Hindlimb muscle (tissue), 1 donor: Measurements from ENCODE around the gene RGL2. TPM values are rescaled to one million over a fixed set of nuclear protein-coding genes. Genes with fewer than 3 reads are reported as not detected.
"Not testable (repeated sequence)": the region's sequence is repeated elsewhere in the genome, so short reads cannot be mapped to it uniquely, and the experiment has no call there.

Experiments
- DNase-seq: peaks from one replicate; pipeline ENCODE4 v3.0.0-alpha.2; 2013
- polyA plus RNA-seq: library from polyadenylated mRNA; unstranded; fragments of 120-200 nt; gene quantifications from one replicate; pipeline ENCODE4 v1.2.1, GENCODE V29; 2013; ENCODE audit not compliant: insufficient read length

RGL2 gene
- polyA plus RNA-seq, 1 donor: 63.4 TPM

DNA sequence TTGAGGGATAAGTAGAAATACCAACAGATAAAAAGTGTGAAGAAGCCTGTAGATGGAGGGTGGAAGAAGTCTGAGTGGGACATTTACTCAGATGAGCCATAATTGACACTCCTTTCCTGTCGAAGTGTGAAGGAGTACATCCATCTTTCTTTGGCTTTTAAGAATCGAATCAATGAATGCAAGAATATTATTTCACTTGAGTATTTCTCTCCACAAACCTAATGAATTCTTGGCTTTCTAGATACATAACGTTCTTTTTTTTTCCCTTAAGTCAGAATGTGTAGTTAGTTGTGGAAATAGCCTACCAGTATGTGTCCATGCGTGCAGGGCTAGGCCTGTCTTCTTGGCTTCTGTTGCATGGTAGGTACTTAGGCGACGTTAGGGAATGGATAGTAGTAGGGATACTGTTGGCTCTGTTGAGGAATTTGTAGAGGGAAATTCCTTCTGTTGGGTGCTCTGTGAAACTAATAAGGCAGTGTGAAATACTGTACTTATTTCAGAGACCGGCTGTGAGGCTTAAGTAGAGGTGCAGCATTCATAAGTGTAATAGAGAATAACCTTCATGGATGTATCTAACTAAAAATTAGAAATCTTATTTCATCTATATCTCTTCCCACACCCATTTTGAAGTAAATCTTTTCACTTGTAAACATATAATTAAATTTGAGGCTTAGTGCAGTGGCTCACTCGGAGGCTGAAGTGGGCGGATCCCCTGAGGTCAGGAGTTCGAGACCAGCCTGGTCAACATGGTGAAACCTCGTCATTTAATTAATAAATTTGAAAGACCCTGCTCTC, 25.4 kb downstream of the RGL2 start:
- no peak for DNase-seq

GRCh38 chr6:33272275-33273128, 26.2 kb downstream of the RGL2 start:
- DNase-seq: no peak

DNA sequence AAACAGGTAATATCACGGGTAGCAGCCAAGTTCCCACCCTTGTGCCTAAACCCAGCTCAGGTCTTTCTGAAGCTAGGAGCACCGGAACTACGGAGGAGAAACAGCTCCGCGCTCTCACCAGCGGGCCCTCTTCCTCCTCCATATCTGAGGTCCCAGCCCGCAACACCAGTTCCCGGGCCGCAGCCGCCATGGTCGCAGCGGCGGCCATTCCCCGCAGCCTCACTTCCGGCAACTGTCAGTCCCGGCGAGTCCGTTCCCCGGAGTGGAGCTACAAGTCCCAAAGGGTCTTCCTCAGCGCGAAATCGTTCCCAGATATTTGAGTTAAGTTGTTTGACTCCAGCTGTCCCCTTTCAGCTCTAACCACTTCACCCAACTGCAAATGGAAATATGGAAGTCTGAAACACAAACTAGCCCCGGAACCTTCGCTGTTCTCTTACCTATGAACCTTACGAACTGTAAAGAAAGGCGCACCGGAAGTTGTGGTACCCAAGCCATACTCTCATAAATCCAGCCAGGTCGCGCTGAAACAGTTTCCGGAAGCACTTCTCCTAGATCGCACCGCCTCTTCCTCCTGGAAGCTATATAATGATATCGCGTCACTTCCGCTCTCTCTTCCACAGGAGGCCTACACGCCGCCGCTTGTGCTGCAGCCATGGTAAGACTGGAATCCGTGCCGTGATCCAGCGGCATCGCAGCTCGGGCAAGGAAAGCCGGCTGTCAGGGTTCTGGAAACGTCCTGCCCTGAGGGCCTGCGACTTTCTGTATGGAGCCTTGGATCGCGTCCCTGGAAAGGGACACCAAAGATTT, 27.1 kb downstream of the RGL2 start, which contains the start of the genes RPS18 and VPS52:
TSS of gene RPS18 (plus strand) at position 608 of the 807 bp plus-strand sequence. CDS start at position 653, 45 bp downstream.
TSS of gene VPS52 (minus strand) at position 409 of the 807 bp plus-strand sequence. CDS start at position 208, 201 bp downstream.
- DNase-seq: peak; percentile 97

DNA sequence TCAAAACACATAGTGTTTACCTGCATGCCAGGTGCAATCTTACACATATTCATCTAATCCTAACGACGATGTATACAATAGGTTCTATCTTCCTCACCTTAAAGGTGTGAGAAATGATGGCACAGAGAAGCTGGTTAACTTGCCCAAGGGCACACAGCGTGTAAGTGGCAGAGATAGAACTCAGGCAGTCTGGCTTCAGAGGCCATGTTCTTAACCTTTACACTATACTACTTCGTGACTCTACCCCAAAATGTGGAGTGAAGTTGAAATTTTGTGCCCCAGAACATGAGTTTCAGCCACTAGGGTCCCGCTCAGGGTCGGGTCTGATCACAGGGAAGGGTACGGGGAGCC, 27.6 kb downstream of the RGL2 start:
- DNase-seq: no peak

DNA sequence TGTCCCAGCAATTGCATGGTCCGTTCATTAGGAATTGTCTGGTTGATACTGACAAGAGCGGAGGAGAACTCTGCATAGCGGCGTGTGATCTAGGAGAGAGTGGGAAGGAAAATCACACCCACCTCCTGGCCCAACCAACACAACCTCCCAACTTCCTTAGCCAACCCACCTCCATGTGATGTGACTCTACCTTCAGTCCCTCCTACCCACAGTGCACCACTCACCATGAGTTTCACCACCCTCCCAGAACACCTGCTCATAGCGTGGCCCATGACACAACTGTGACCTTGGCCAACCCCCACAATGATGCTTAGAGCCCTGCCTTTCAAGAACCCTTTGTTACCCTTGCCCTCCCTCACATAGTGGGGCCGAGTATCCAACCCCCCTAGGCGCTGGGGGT, 34.7 kb downstream of the RGL2 start:
- DNase-seq: no peak

GRCh38 chr6:33262490-33262889, 36.3 kb downstream of the RGL2 start:
- not testable (repeated sequence) for DNase-seq

- DNase-seq: no peak
Observed at GRCh38 chr6:33259032-33259431, 39.7 kb downstream of the RGL2 start.

DNA sequence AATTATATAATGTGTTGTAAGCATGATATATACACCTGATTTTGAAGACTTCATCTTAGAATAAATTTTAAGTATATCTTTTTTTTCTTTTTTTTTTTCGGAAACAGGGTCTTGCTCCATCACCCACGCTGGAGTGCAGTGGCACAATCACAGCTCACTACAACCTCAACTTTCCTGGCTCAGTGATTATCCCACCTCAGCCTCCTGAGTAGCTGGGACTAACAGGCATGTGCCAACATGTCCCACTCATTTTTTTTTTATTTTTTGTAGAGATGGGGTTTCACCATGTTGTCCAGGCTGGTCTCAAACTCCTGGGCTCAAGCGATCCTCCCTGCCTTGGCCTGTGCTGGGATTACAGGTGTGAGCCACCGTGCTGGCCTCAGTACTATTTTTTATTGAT, 44.2 kb downstream of the RGL2 start:
- DNase-seq: no peak

- DNase-seq: no peak
Observed at GRCh38 chr6:33252759-33253158, 46.0 kb downstream of the RGL2 start.

DNA sequence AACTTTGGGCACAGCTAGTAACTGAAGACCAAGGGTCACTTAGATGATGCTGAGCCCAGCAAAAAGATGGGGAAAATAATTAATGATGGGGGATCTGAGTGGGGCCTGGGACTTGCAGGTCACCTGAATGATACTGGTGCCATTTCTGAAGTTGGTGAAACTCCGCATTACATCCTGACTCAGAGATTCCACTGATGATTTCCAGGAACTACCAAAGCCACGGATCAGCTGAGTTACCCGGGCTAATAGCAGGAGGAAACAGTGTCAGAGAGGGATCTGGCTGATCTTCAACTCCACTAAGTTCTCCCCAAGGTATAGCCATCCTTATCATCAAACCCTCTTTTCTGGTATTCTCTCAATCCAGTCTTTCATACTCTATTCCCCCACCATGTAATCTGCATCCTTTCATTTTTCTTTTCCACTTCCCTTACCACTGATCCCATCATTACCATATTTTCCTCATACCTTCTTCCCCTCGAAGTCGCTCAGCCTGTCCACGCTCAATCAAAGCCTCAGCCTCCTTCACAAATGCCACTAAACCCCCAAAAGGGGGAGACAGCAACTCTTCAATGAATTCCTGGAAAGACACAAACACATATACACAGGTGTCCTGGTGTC, 47.2 kb downstream of the RGL2 start:
- DNase-seq: no peak

- no peak for DNase-seq
Observed at GRCh38 chr6:33250731-33251130, 48.0 kb downstream of the RGL2 start.

- peak; percentile 13 for DNase-seq
Observed at GRCh38 chr6:33249732-33250630, 48.8 kb downstream of the RGL2 start.

DNA sequence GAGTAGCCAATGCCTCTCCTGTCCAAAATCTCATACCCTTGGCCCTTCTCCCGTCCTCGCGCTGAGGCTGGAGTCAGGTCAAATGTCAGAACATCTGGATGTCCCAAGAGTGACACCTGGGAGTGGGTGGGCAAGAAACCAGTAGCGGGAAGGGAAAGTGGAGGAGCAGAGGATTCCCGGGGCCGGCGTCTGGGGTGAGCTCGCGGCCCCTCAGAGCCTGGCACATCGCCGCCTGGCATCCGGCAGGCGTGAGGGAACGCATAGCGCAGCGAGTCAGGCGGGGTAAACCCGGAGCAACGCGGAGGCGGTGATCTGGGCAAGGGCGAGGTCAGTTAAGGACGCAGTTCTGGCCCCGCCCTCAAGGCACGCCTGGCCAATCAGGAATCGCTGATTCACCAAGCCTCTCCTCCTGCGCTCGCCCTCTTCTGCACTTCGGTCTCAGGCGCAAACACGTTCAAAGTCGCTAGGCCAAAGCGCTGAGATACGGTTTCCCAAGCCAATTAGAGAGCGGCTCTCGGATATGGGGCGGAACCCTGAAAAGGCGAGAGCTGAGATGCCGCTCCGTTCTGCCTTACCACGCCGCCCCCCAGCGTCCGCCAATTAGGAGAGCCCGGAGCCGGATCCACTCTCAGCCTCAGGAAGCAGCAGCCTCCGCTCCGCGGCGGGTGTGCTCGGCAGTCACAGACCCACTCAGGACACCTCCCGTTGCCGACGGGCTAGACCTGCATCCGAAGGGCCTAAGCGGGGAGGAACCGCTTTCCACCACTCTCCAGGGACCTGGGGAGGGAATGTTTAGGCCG, 49.6 kb downstream of the RGL2 start:
- DNase-seq: peak; percentile 96

- DNase-seq: no peak
Observed at GRCh38 chr6:33248643-33248931, 50.2 kb downstream of the RGL2 start.

GRCh38 chr6:33247977-33248642, 50.6 kb downstream of the RGL2 start:
- DNase-seq: peak; percentile 90

- DNase-seq: no peak
Observed at GRCh38 chr6:33243476-33243875, 55.3 kb downstream of the RGL2 start.

GRCh38 chr6:33241968-33242367, 56.8 kb downstream of the RGL2 start:
- DNase-seq: no peak
